ENCODE measurements around the gene DSCAM.

DNA sequence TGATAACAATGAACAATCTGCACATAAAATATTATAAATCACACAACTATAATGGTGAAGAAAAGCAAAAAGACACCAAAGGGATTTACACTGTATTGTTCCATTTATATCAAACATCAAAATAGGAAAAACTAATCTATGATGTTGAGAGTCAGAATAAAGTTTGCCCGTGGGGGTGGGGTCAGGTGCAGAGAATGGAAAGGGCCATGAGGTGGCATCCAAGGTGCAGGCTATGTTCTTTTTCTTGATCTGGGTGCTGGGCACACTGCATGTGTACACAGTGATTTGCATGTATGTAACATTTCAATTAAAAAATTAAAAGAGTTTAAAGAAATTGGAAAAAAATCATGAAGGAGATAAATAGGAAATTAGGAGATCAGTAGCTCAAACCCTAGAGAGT is 127.3 kb downstream of the DSCAM start:
- no peak for TF ChIP-seq TAF1 (IDR thresholded peaks at IDR 0.05; ENCODE audit: borderline replicate concordance, insufficient read depth, low read length)
- TF ChIP-seq SIN3A (IDR thresholded peaks at IDR 0.05; ENCODE audit: borderline replicate concordance, insufficient read depth, low read length), result no peak
- TF ChIP-seq, protein P1, sequence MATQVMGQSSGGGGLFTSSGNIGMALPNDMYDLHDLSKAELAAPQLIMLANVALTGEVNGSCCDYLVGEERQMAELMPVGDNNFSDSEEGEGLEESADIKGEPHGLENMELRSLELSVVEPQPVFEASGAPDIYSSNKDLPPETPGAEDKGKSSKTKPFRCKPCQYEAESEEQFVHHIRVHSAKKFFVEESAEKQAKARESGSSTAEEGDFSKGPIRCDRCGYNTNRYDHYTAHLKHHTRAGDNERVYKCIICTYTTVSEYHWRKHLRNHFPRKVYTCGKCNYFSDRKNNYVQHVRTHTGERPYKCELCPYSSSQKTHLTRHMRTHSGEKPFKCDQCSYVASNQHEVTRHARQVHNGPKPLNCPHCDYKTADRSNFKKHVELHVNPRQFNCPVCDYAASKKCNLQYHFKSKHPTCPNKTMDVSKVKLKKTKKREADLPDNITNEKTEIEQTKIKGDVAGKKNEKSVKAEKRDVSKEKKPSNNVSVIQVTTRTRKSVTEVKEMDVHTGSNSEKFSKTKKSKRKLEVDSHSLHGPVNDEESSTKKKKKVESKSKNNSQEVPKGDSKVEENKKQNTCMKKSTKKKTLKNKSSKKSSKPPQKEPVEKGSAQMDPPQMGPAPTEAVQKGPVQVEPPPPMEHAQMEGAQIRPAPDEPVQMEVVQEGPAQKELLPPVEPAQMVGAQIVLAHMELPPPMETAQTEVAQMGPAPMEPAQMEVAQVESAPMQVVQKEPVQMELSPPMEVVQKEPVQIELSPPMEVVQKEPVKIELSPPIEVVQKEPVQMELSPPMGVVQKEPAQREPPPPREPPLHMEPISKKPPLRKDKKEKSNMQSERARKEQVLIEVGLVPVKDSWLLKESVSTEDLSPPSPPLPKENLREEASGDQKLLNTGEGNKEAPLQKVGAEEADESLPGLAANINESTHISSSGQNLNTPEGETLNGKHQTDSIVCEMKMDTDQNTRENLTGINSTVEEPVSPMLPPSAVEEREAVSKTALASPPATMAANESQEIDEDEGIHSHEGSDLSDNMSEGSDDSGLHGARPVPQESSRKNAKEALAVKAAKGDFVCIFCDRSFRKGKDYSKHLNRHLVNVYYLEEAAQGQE (IDR thresholded peaks at IDR 0.05; ENCODE audit: insufficient read depth in 1 of 2, low read depth in 2 of 2, low read length in 2 of 2), result no peak

Measured in PFSK-1 (cell line).